Measurements from ENCODE around the gene FAM131C.
"Not testable (repeated sequence)": the region's sequence is repeated elsewhere in the genome, so short reads cannot be mapped to it uniquely, and the experiment has no call there.

The FAM131C gene

GRCh38 chr1:16076031-16076864 lies 2.8 kb upstream of the FAM131C start:
- DNase-seq = no peak

- DNase-seq = no peak
Observed at GRCh38 chr1:16075337-16076030, 2.0 kb upstream of the FAM131C start.

- no peak for DNase-seq
Observed at GRCh38 chr1:16074217-16074616, 766 bp upstream of the FAM131C start.

GRCh38 chr1:16072616-16073484 lies 601 bp downstream of the FAM131C start:
- no peak for DNase-seq

GRCh38 chr1:16072095-16072494 lies 1.4 kb downstream of the FAM131C start:
- no peak for DNase-seq

- no peak for DNase-seq
Observed at GRCh38 chr1:16071614-16072013, 1.8 kb downstream of the FAM131C start.

- no peak for DNase-seq
Observed at GRCh38 chr1:16070640-16071355, 2.7 kb downstream of the FAM131C start.

- DNase-seq = no peak
Observed at GRCh38 chr1:16068356-16069270, 4.8 kb downstream of the FAM131C start.

GRCh38 chr1:16067933-16068332 lies 5.5 kb downstream of the FAM131C start:
- no peak for DNase-seq

- no peak for DNase-seq
Observed at GRCh38 chr1:16067127-16067768, 6.2 kb downstream of the FAM131C start.

- no peak for DNase-seq
Observed at GRCh38 chr1:16066245-16066644, 7.2 kb downstream of the FAM131C start.

GRCh38 chr1:16065269-16065576 lies 8.2 kb downstream of the FAM131C start:
- DNase-seq = no peak

GRCh38 chr1:16064536-16065268 lies 8.7 kb downstream of the FAM131C start:
- no peak for DNase-seq

- no peak for DNase-seq
Observed at GRCh38 chr1:16063921-16064320, 9.5 kb downstream of the FAM131C start.

GRCh38 chr1:16063226-16063829 lies 10.1 kb downstream of the FAM131C start:
- no peak for DNase-seq

GRCh38 chr1:16062687-16063075 lies 10.8 kb downstream of the FAM131C start:
- DNase-seq = not testable (repeated sequence)

- DNase-seq = not testable (repeated sequence)
Observed at GRCh38 chr1:16061989-16062686, 11.3 kb downstream of the FAM131C start.

- DNase-seq = no peak
Observed at GRCh38 chr1:16061266-16061665, 12.2 kb downstream of the FAM131C start.

GRCh38 chr1:16058394-16059120 lies 14.9 kb downstream of the FAM131C start:
- not testable (repeated sequence) for DNase-seq

All from activated gamma-delta T cell treated with Interleukin-2 at 50 U/mL for 16 hours (primary cell).